DOHH2 (cell line): ENCODE measurements around the gene OMP.

ENCODE experiments used
- H3F3A ChIP-seq: fragments of 200-600 bp; sonication (generic), shearing (Covaris generic); 2 replicates; pipeline ENCODE4 v1.6.0; 2016; ENCODE audit warnings: antibody characterized with exemption, mild to moderate bottlenecking; ENCODE audit not compliant: control insufficient read depth, insufficient read depth
- H3K27ac ChIP-seq: fragments of 200-600 bp; sonication (generic); 2 replicates; pipeline ENCODE4 v1.5.1; 2014; ENCODE audit warnings: low read depth, mild to moderate bottlenecking, low read length, moderate library complexity
- H3K27me3 ChIP-seq: fragments of 200-600 bp; sonication (generic); 2 replicates; pipeline ENCODE4 v1.6.1; 2014; ENCODE audit warnings: mild to moderate bottlenecking, low read length, mixed read lengths; ENCODE audit not compliant: control insufficient read depth
- H3K36me3 ChIP-seq: fragments of 200-600 bp; sonication (generic); 2 replicates; pipeline ENCODE4 v1.6.1; 2014; ENCODE audit warnings: mild to moderate bottlenecking, low read length, moderate library complexity, mixed read lengths; ENCODE audit not compliant: control insufficient read depth
- H3K4me1 ChIP-seq: fragments of 200-600 bp; sonication (generic); 2 replicates; pipeline ENCODE4 v1.6.1; 2014; ENCODE audit warnings: mild to moderate bottlenecking, low read length, mixed read lengths; ENCODE audit not compliant: control insufficient read depth
- H3K4me2 ChIP-seq: fragments of 200-600 bp; sonication (generic); 2 replicates; pipeline ENCODE4 v1.6.0; 2014; ENCODE audit warnings: mild to moderate bottlenecking, low read length, moderate library complexity
- H3K4me3 ChIP-seq: fragments of 200-600 bp; sonication (generic); 2 replicates; pipeline ENCODE4 v1.5.1; 2014; ENCODE audit warnings: mild to moderate bottlenecking, low read length, mixed read lengths
- H3K79me2 ChIP-seq: fragments of 200-600 bp; sonication (generic); 2 replicates; pipeline ENCODE4 v1.6.1; 2014; ENCODE audit warnings: mild to moderate bottlenecking, low read length, mixed read lengths; ENCODE audit not compliant: control insufficient read depth
- H3K9me2 ChIP-seq: fragments of 200-600 bp; sonication (generic); replicated peaks from 2 replicates; pipeline ENCODE4 v1.6.1; 2014; ENCODE audit warnings: mild to moderate bottlenecking, low read length, mixed read lengths; ENCODE audit not compliant: control insufficient read depth
- H3K9me3 ChIP-seq: fragments of 200-600 bp; sonication (generic); 2 replicates; pipeline ENCODE4 v1.6.1; 2014; ENCODE audit warnings: antibody characterized with exemption, low read length, mixed read lengths; ENCODE audit not compliant: control insufficient read depth, insufficient read depth
- H4K20me1 ChIP-seq: fragments of 200-600 bp; sonication (generic); 2 replicates; pipeline ENCODE4 v1.6.0; 2014; ENCODE audit warnings: low read depth, mild to moderate bottlenecking, antibody characterized with exemption, low read length, moderate library complexity; ENCODE audit not compliant: control insufficient read depth, insufficient read depth
- EZH2phosphoT487 ChIP-seq: fragments of 200-600 bp; sonication (generic); IDR thresholded peaks from 2 replicates; pipeline ENCODE4 v1.6.1; 2017; ENCODE audit warnings: borderline replicate concordance, mild to moderate bottlenecking, antibody characterized with exemption, low read length, moderate library complexity, mixed read lengths
- TF ChIP-seq, protein P1 (sequence below): fragments of 200-600 bp; sonication (generic); IDR thresholded peaks from one replicate; pipeline ENCODE4 v1.5.1; 2014; ENCODE audit warnings: antibody characterized with exemption, mild to moderate bottlenecking, low read depth, low read length; ENCODE audit not compliant: poor library complexity, severe bottlenecking

OMP gene

DNA sequence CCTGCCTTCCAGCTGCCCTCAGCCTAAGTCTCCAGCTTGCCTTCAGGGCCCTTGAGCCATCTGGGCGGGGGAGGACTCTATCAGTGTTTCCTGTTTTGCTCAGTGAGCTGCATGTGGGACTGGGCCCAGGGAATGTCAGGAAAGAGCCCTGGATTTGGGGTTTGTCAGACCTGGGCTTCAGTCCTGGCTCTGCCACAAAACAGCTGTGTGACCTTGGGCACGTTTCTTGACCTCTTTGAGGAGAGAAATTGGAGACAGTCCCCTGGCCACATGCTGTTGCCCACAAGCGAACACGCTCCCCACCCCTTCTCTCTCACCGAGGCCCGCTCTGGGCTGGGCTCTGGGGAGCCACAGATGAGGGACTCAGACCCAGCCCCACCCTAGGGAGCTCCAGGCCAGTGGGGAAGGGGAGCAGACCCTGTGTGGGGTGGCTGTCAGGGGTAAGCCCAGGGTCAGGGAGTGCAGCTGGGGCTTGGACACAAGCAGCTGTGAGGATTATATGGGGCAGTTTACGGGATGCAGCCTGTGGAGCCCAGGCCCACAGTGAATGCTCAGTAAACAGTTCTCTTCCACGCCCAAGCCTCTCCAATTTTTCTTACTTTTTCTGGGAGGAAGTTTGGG is 37.7 kb downstream of the OMP start:
- no peak for TF ChIP-seq EZH2phosphoT487
- TF ChIP-seq, protein P1, sequence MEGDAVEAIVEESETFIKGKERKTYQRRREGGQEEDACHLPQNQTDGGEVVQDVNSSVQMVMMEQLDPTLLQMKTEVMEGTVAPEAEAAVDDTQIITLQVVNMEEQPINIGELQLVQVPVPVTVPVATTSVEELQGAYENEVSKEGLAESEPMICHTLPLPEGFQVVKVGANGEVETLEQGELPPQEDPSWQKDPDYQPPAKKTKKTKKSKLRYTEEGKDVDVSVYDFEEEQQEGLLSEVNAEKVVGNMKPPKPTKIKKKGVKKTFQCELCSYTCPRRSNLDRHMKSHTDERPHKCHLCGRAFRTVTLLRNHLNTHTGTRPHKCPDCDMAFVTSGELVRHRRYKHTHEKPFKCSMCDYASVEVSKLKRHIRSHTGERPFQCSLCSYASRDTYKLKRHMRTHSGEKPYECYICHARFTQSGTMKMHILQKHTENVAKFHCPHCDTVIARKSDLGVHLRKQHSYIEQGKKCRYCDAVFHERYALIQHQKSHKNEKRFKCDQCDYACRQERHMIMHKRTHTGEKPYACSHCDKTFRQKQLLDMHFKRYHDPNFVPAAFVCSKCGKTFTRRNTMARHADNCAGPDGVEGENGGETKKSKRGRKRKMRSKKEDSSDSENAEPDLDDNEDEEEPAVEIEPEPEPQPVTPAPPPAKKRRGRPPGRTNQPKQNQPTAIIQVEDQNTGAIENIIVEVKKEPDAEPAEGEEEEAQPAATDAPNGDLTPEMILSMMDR = no peak
- no peaks in the 10 kb centered on the region for H3K4me1 ChIP-seq
- H3K36me3 ChIP-seq = no peaks in the 10 kb centered on the region
- H3K27me3 ChIP-seq = no peaks in the 10 kb centered on the region; the same call in 1 of the 2 replicates
- H3F3A ChIP-seq = no peaks in the 10 kb centered on the region
- H3K4me3 ChIP-seq = no peak overlapping the region
- H4K20me1 ChIP-seq = no peaks in the 10 kb centered on the region
- no peaks in the 10 kb centered on the region for H3K9me2 ChIP-seq
- H3K27ac ChIP-seq = no peak overlapping the region
- H3K4me2 ChIP-seq = no peak overlapping the region
- no peaks in the 10 kb centered on the region for H3K9me3 ChIP-seq
- no peaks in the 10 kb centered on the region for H3K79me2 ChIP-seq

DNA sequence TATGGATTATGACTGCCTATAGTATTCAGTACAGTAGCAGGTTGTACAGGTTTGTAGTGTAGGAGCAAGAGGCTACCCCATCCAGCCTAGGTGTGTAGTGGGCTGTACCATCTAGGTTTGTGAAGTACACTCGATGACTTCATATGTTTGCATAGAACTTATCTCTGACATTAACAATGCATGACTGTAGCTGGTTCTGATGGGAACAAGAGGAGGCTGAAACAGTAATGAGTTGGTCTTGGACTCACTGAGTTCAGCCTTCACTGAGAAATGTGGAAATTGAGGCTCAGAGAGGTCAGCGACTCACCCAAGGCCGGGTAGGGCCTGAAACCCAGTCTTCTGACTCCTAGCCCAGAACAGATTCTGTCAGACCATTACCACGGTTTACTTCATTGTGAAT is 38.4 kb downstream of the OMP start:
- TF ChIP-seq, protein P1 = no peak
- no peak for TF ChIP-seq EZH2phosphoT487
- no peaks in the 10 kb centered on the region for H3K4me1 ChIP-seq
- no peak overlapping the region for H3K27ac ChIP-seq
- H3K36me3 ChIP-seq = no peaks in the 10 kb centered on the region
- no peak overlapping the region for H3K4me3 ChIP-seq
- H3K79me2 ChIP-seq = no peaks in the 10 kb centered on the region
- H3F3A ChIP-seq = no peaks in the 10 kb centered on the region
- no peaks in the 10 kb centered on the region for H3K9me3 ChIP-seq
- H3K9me2 ChIP-seq = no peaks in the 10 kb centered on the region
- no peaks in the 10 kb centered on the region for H4K20me1 ChIP-seq
- no peak overlapping the region for H3K4me2 ChIP-seq
- no peaks in the 10 kb centered on the region; the same call in 1 of the 2 replicates for H3K27me3 ChIP-seq

DNA sequence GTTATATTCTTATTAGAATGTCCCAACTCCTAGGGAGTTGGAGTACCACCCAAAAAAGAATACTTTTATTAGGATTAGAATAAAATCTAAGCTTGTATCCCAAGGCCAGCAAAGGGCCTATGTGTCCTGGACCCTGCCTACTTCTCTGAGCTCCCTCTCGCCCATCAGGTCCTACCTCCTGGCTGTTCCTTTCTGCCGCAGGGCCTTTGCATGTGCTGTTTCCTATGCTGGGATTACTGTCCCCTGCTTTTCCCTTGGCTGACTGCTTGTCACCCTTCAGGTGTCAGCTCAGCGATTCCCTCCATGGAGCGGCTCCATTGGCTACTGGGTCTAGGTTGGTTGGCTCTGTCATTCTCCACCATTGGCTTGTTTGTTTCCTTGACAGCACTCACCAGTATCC is 38.8 kb downstream of the OMP start:
- Histone ChIP-seq H3K27me3 (no peaks in the 10 kb centered on the region; the same call in 1 of the 2 replicates), H4K20me1 (no peaks in the 10 kb centered on the region), H3K9me3 (no peaks in the 10 kb centered on the region), H3K27ac (no peak overlapping the region), H3F3A (no peaks in the 10 kb centered on the region), H3K36me3 (no peaks in the 10 kb centered on the region), H3K79me2 (no peaks in the 10 kb centered on the region), H3K4me3 (no peak overlapping the region), H3K9me2 (no peaks in the 10 kb centered on the region), H3K4me1 (no peaks in the 10 kb centered on the region), H3K4me2 (no peak overlapping the region)
- TF ChIP-seq, protein P1 = no peak
- TF ChIP-seq EZH2phosphoT487 = no peak
